ENCODE measurements around the gene OCRL.

DNA sequence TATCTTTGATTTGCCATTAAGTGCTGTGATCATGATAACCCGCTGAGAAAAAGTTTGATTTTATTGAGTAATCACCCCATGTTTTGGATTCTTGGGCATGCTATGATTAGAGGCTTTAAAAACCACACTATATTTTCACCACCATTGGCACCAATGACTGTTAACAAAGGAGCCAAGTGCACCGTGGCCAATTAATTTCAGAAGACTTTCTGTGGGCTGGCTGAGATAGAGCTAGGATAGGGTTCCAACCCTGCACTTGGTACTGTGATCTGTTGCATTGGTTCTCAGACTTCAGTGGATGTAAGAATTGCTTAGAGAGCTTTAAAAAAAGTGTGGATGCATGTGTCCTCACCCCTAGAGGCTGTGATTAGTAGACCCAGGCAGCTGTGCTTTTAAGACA lies 32.4 kb downstream of the OCRL start:
- TF ChIP-seq POLR2A (IDR thresholded peaks at IDR 0.05), result no peak
- TF ChIP-seq, protein P1, sequence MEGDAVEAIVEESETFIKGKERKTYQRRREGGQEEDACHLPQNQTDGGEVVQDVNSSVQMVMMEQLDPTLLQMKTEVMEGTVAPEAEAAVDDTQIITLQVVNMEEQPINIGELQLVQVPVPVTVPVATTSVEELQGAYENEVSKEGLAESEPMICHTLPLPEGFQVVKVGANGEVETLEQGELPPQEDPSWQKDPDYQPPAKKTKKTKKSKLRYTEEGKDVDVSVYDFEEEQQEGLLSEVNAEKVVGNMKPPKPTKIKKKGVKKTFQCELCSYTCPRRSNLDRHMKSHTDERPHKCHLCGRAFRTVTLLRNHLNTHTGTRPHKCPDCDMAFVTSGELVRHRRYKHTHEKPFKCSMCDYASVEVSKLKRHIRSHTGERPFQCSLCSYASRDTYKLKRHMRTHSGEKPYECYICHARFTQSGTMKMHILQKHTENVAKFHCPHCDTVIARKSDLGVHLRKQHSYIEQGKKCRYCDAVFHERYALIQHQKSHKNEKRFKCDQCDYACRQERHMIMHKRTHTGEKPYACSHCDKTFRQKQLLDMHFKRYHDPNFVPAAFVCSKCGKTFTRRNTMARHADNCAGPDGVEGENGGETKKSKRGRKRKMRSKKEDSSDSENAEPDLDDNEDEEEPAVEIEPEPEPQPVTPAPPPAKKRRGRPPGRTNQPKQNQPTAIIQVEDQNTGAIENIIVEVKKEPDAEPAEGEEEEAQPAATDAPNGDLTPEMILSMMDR (IDR thresholded peaks at IDR 0.05), result no peak
